A549 (cell line): ENCODE results near the gene ALKBH7.

Source experiments
- CTCF ChIP-seq: fragments of >200 bp; sonication (Bioruptor Twin); formaldehyde crosslinking; IDR thresholded peaks from 3 replicates; pipeline ENCODE4 v1.5.1; 2016
- PHF8 ChIP-seq: fragments of 200-600 bp; sonication (generic); IDR thresholded peaks from 2 replicates; pipeline ENCODE4 v1.6.1; 2016; ENCODE audit warnings: low read depth, mild to moderate bottlenecking, antibody characterized with exemption, moderate library complexity, borderline replicate concordance

- no peak for TF ChIP-seq PHF8
- TF ChIP-seq CTCF: no peak
Measured at GRCh38 chr19:6375411-6376010, 2.9 kb downstream of the ALKBH7 start, which contains the start of gene PSPN.
